Smooth muscle cell (in vitro differentiated cells): Measurements from ENCODE around the gene HCN4. TPM values are rescaled to one million over a fixed set of nuclear protein-coding genes. Genes with fewer than 3 reads are reported as not detected.

Experiments
- DNase-seq: peaks from one replicate; lab custom pipeline; 2025; ENCODE audit not compliant: unreplicated experiment; lab: John Stamatoyannopoulos, UW
- H2AFZ ChIP-seq: fragments of 200-600 bp; sonication (generic); 2 replicates; pipeline ENCODE4 v1.6.0; 2016; ENCODE audit warnings: antibody characterized with exemption, low read depth, mild to moderate bottlenecking
- H3F3A ChIP-seq: fragments of 200-600 bp; sonication (generic); 2 replicates; pipeline ENCODE4 v1.6.0; 2017; ENCODE audit warnings: antibody characterized with exemption, low read depth
- H3K27ac ChIP-seq: fragments of 200-600 bp; sonication (generic); 2 replicates; pipeline ENCODE4 v1.5.1; 2016; ENCODE audit warnings: low read depth, mild to moderate bottlenecking
- H3K27me3 ChIP-seq: fragments of 200-600 bp; sonication (generic); 2 replicates; pipeline ENCODE4 v1.6.1; 2016; ENCODE audit warnings: low read depth, mild to moderate bottlenecking
- H3K36me3 ChIP-seq: fragments of 200-600 bp; sonication (generic); 2 replicates; pipeline ENCODE4 v1.5.1; 2016; ENCODE audit warnings: low read depth
- H3K4me1 ChIP-seq: fragments of 200-600 bp; sonication (generic); 2 replicates; pipeline ENCODE4 v1.5.1; 2016; ENCODE audit warnings: low read depth
- H3K4me2 ChIP-seq: fragments of 200-600 bp; sonication (generic); 2 replicates; pipeline ENCODE4 v1.6.0; 2016; ENCODE audit warnings: mild to moderate bottlenecking
- H3K4me3 ChIP-seq: fragments of 200-600 bp; sonication (generic); 2 replicates; pipeline ENCODE4 v1.5.1; 2016; ENCODE audit warnings: mild to moderate bottlenecking
- H3K79me2 ChIP-seq: fragments of 200-600 bp; sonication (generic); 2 replicates; pipeline ENCODE4 v1.6.0; 2016; ENCODE audit warnings: low read depth, mild to moderate bottlenecking
- H3K9ac ChIP-seq: fragments of 200-600 bp; sonication (generic); 2 replicates; pipeline ENCODE4 v1.6.0; 2016; ENCODE audit warnings: low read depth
- H3K9me3 ChIP-seq: fragments of 200-600 bp; sonication (generic); replicated peaks from 2 replicates; pipeline ENCODE4 v1.5.1; 2016; ENCODE audit warnings: low read depth
- H4K20me1 ChIP-seq: fragments of 200-600 bp; sonication (generic); 2 replicates; pipeline ENCODE4 v1.6.0; 2016; ENCODE audit warnings: low read depth
- CTCF ChIP-seq: fragments of 200-600 bp; sonication (generic); IDR thresholded peaks from 2 replicates; pipeline ENCODE4 v1.5.1; 2017; ENCODE audit warnings: borderline replicate concordance, mild to moderate bottlenecking, antibody characterized with exemption; ENCODE audit not compliant: insufficient read depth, poor library complexity, severe bottlenecking
- WGBS: methylation state at CpG from one replicate; pipeline ENCODE4 v1.1.7; 2016; ENCODE audit warnings: low lambda C conversion rate; 5-methylcytosine and 5-hydroxymethylcytosine counted together
- polyA plus RNA-seq: library from polyadenylated mRNA; unstranded; fragments of >200 nt; fragmentation: Nextera tagmentation; extraction: Ambion mirVana; gene quantifications from 2 replicates; pipeline ENCODE4 v1.2.1, GENCODE V29; 2016
- total RNA-seq: library from RNA; depleted of rRNA; stranded (reverse); fragments of >200 nt; gene quantifications from 2 replicates; pipeline ENCODE4 v1.2.3, GENCODE V29; 2014

Gene HCN4
- total and polyA plus RNA-seq, 2 experiments from 2014 or later = 0.07 TPM; not detected in 1

- TF ChIP-seq CTCF = no peak
- H3K9me3 ChIP-seq = no peaks in the 10 kb centered on the region
- no peaks in the 10 kb centered on the region for H3K27me3 ChIP-seq
- no peak overlapping the region for H3K27ac ChIP-seq
- no peak overlapping the region for H2AFZ ChIP-seq
- no peaks in the 10 kb centered on the region for H3K36me3 ChIP-seq
- H3K9ac ChIP-seq = no peak overlapping the region
- WGBS = 95% methylated on average over 2 of the region's 2 CpGs
- no peaks in the 10 kb centered on the region for H3K79me2 ChIP-seq
- H3K4me1 ChIP-seq = no peaks in the 10 kb centered on the region
- H3F3A ChIP-seq = no peaks in the 10 kb centered on the region
- no peak for DNase-seq
- H3K4me2 ChIP-seq = no peak overlapping the region
- no peak overlapping the region for H3K4me3 ChIP-seq
- H4K20me1 ChIP-seq = no peaks in the 10 kb centered on the region
Observed at GRCh38 chr15:73283366-73283962, 85.3 kb downstream of the HCN4 start.

- H3K9me3 ChIP-seq = no peaks in the 10 kb centered on the region
- 96% methylated on average over 8 of the region's 8 CpGs for WGBS
- TF ChIP-seq CTCF = no peak
Observed at GRCh38 chr15:73282567-73283365, 86.0 kb downstream of the HCN4 start.

GRCh38 chr15:73275862-73276261 lies 92.9 kb downstream of the HCN4 start:
- no peak overlapping the region for H3K4me3 ChIP-seq
- no peak overlapping the region for H3K27ac ChIP-seq
- H3K9me3 ChIP-seq = no peaks in the 10 kb centered on the region
- no peak overlapping the region for H3K4me2 ChIP-seq
- H3F3A ChIP-seq = no peaks in the 10 kb centered on the region
- no peak for DNase-seq
- TF ChIP-seq CTCF = no peak
- H4K20me1 ChIP-seq = no peaks in the 10 kb centered on the region
- no peak overlapping the region for H2AFZ ChIP-seq
- H3K4me1 ChIP-seq = no peaks in the 10 kb centered on the region
- no peaks in the 10 kb centered on the region for H3K36me3 ChIP-seq
- H3K9ac ChIP-seq = no peak overlapping the region
- H3K27me3 ChIP-seq = no peaks in the 10 kb centered on the region
- no peaks in the 10 kb centered on the region for H3K79me2 ChIP-seq

More at GRCh38 chr15:73282567-73283365, 86.0 kb downstream of the HCN4 start:
- no peak for DNase-seq
- Histone ChIP-seq H3K4me1 (no peaks in the 10 kb centered on the region), H3K27ac (no peak overlapping the region), H3K27me3 (no peaks in the 10 kb centered on the region), H3K4me2 (no peak overlapping the region), H3K36me3 (no peaks in the 10 kb centered on the region), H3F3A (no peaks in the 10 kb centered on the region), H3K79me2 (no peaks in the 10 kb centered on the region), H3K9ac (no peak overlapping the region), H3K4me3 (no peak overlapping the region), H2AFZ (no peak overlapping the region), H4K20me1 (no peaks in the 10 kb centered on the region)
